HG02642 (cell line): Measurements from ENCODE around the gene EMC8.

ENCODE experiments used
- ATAC-seq: cut with Tn5 transposase; IDR thresholded peaks from one replicate; pipeline ENCODE4 v1.9.1; 2021; ENCODE audit warnings: mild to moderate bottlenecking; ENCODE audit not compliant: unreplicated experiment, poor library complexity

The EMC8 gene

DNA sequence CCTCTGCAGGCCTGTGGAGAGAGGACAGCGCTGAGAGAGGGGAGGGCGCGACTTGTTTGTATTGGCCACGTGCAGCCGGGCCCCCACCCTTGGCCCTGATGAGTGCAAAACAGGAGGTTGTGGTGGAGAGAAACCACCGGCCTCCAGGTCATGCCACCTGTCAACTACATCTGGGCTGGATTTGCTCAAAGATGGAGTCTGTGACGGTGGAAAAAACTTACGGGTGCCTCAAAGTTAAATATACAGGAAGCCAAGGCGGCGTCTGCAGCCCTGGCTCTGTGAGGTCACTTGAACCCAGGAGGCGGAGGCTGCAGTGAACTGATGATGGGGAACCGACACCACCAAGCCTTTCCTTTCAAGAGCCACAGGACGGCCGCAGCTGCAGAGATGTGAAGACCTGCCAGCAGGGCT lies 64.1 kb downstream of the EMC8 start:
- ATAC-seq, result peak; percentile 72

DNA sequence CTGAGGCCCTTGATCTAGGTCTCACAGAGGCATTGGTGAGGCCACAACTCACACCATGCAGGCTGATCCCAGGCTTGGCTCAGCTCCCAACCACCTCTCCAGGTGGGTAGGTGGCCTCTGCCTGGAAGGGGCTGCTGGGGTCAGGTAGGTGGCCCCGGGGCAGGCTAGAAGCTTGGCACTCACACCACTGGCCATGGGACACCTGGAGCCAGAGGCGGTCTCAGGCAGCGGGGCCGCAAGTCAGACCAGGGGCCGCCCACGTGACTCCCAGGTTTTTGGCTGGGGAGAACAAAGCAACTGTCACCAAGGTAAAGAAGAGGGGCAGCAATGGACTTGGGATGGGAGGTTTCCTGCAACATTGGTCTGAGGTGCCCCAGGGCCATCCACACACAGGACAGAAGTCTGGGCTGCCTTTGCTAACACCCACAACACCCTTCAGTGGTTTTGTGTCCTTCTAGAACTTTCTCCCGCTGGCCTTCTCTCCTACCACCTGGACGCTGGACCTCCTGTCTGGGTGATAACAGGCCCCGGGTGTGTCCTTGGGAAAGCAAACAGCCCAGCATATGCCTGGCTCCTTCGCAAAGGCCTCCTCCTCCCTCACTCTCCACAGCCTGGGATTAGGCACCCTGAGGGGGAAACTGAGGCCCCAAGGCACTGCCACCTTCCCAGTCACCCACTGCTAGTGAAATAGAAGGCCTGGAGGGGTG lies 64.9 kb downstream of the EMC8 start:
- no peak for ATAC-seq

DNA sequence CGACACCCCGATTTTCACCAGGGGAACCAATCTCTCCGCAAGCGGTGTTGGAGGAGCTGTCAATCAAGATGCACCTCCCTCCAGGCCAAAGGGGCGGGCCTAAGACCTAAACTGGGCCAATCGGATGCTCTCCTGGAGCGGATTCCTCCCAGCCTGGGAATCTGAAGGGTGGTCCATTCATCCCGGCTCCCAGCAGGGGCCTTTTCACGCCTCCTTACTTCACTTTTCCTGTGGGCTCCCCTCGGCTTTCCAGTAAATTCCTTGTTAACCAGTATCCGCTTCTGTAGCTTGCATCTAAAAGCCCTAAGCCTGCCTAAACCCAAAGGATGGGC lies 65.5 kb downstream of the EMC8 start:
- no peak for ATAC-seq

DNA sequence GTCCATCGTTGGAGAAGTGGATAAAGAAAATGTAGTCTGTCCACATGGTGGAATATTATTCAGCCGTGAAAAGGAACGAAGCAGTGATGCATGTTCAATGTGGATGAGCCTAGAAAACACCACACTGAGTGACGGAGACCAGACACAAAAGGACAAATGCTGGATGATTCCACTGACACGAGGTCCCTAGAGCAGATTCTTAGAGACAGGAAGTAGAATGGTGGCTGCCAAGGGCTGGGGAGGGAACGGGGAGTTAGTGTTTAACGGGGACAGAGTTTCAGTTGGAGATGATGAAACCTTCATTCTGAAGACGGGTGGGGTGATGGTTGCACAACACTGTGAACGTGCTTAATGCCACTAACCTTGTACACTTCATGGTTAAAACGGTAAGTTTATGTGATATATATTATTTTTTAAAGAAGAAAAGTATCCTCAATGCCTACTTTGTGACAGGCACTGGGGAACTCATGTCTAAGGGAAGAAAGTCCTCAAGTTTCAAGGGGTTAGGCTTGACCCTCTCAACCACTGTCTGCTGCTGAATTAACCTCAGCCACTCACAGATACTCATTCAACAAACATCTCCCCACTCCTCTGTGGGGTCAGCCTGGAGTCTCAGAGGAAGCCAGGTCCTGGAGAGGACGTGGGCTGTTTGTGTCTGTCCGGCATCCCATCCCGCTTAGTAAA lies 66.0 kb downstream of the EMC8 start:
- ATAC-seq, result no peak

DNA sequence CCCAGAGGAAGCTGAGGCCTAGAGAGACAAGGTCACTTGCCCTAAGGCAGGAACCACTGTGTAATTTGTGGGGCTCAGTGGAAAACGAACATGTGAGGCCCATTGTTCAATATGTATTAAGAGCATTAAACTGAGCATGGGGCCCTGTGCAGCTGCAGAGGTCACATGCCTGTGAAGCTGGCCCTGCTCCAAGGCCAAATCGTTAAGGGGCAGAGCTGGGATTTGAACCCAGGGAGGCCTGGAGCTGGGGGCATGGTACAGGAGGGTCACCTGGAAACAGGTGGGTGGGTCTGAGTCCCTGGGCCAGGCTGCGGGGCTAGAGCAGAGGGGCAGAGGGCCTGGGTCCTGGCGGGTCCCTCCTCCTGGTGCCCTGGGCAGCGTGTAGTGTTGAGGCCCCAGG lies 68.2 kb downstream of the EMC8 start:
- no peak for ATAC-seq

DNA sequence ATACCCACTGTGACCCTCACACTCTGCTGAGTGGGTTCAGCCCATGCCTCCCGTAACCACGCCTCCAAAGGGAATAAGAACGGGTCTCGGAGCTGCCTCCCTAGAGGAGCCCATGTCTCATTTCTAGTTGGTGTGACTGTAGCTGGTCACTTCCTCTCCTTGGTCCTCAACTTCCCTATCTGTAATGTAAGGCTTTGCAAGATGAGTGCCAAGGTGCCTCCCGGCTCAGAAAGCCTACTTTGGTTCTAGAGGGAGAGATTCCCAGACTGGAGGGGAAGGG lies 69.2 kb downstream of the EMC8 start:
- no peak for ATAC-seq

DNA sequence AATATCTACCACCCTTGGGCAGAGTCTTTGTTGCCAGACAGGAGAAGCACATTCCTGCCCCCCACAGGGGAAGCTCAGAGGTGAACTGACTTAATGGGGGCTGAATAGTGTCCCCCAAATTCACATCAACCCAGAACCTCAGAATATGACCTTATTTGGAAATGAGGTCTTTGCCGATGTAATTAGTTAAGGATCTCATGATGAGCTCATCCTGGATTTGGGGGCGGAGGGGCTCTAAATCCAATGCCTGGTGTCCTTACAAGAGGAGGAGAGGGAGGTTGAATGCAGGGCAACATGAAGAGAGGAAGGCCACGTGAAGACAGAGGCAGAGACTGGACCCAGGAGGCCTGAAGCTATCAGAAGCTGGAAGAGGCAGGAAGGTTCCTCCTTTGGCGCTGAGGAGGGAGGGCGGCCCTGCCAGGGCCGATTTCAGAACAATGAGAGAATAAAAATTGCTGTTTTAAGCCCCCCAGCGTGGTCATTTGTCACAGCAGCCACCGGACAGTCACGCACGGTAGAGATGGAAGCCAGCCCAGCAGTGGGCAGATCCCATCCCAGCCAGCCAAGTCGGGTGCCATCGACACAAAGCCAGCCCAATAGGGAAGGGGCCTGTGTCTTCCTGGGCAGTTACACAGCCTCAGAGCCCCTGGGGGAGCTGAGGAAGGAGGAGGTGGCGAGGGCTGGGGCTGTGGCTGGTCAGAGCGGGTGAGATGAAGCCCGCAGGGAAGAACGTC lies 69.7 kb downstream of the EMC8 start:
- no peak for ATAC-seq

DNA sequence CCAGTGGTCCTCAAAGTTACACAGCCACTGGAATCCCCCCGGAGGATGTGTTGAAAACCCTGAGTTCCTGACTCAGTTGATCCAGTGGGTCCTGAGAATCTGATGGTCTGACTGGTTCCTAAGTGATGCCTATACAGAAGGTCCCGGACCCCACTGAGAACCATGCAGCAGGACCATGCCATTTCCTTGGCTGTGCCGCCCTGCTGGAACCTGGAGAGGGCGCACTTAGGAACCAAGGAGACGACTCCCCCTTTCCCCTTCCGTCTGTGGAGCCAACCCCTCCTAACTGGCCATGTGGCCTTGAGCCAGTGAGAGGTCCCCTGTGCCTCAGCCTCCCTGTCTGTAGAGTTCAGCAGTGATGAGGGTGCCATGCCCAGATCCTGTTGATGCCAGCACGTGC lies 70.5 kb downstream of the EMC8 start:
- no peak for ATAC-seq
